Measurements from ENCODE around the gene LNX1. TPM values are rescaled to one million over a fixed set of nuclear protein-coding genes. Genes with fewer than 3 reads are reported as not detected.

The LNX1 gene
- total RNA-seq, 1 donor: 0.43 TPM

GRCh38 chr4:53629296-53629695 lies 38.0 kb upstream of the LNX1 start:
- TF ChIP-seq CTCF (IDR thresholded peaks at IDR 0.05; ENCODE audit: insufficient read depth, low read depth, low read length): no peak
- H3K4me3 ChIP-seq (ENCODE audit: low read depth, low read length): no peak overlapping the region
- no peak for DNase-seq (ENCODE audit: low read depth)

- no peak overlapping the region for H3K4me3 ChIP-seq (ENCODE audit: low read depth, low read length)
- no peak for TF ChIP-seq CTCF (IDR thresholded peaks at IDR 0.05; ENCODE audit: insufficient read depth, low read depth, low read length)
- DNase-seq (ENCODE audit: low read depth): no peak
Observed at GRCh38 chr4:53626491-53626890, 35.2 kb upstream of the LNX1 start.

GRCh38 chr4:53625888-53626287 lies 34.6 kb upstream of the LNX1 start:
- no peak overlapping the region for H3K4me3 ChIP-seq (ENCODE audit: low read depth, low read length)
- TF ChIP-seq CTCF (IDR thresholded peaks at IDR 0.05; ENCODE audit: insufficient read depth, low read depth, low read length): no peak
- DNase-seq (ENCODE audit: low read depth): no peak

GRCh38 chr4:53622739-53623151 lies 31.5 kb upstream of the LNX1 start:
- no peak for TF ChIP-seq CTCF (IDR thresholded peaks at IDR 0.05; ENCODE audit: insufficient read depth, low read depth, low read length)
- no peak overlapping the region for H3K4me3 ChIP-seq (ENCODE audit: low read depth, low read length)

GRCh38 chr4:53620956-53621355 lies 29.7 kb upstream of the LNX1 start:
- H3K4me3 ChIP-seq (ENCODE audit: low read depth, low read length): no peak overlapping the region
- TF ChIP-seq CTCF (IDR thresholded peaks at IDR 0.05; ENCODE audit: insufficient read depth, low read depth, low read length): peak; percentile 18
- no peak for DNase-seq (ENCODE audit: low read depth)

More at GRCh38 chr4:53622739-53623151, 31.5 kb upstream of the LNX1 start:
- DNase-seq (ENCODE audit: low read depth): peak; percentile 97

GRCh38 chr4:53619431-53619830 lies 28.1 kb upstream of the LNX1 start:
- no peak for TF ChIP-seq CTCF (IDR thresholded peaks at IDR 0.05; ENCODE audit: insufficient read depth, low read depth, low read length)
- no peak overlapping the region for H3K4me3 ChIP-seq (ENCODE audit: low read depth, low read length)
- DNase-seq (ENCODE audit: low read depth): no peak

- TF ChIP-seq CTCF (IDR thresholded peaks at IDR 0.05; ENCODE audit: insufficient read depth, low read depth, low read length): no peak
Observed at GRCh38 chr4:53618321-53618720, 27.0 kb upstream of the LNX1 start.

More at GRCh38 chr4:53618321-53618720, 27.0 kb upstream of the LNX1 start:
- DNase-seq (ENCODE audit: low read depth): no peak
- H3K4me3 ChIP-seq (ENCODE audit: low read depth, low read length): no peak overlapping the region
